ENCODE results near the gene BCL2. TPM values are rescaled to one million over a fixed set of nuclear protein-coding genes. Genes with fewer than 3 reads are reported as not detected.

The BCL2 gene
- total RNA-seq, 1 donor, result 4.2 TPM

DNA sequence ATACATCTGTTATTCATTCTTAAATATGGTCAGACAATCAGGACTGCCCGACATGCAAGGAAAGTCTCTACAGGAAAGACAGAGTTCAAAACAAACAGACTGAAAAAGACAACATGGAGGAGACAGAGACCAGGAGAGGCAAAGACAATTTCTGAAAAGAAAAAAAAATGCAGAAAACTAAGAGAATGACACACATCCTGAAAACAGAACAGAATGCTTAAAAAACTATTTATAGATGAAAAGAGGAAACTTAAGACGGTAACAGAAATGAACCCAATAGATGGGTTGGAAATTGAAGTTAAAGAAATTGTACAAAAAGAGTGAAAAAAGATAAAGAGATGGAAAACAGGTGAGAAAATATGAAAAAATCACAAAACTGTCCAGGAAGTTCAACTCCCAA is 95.7 kb downstream of the BCL2 start:
- H3K4me3 ChIP-seq (ENCODE audit: low read depth, low read length), result no peak overlapping the region
- DNase-seq (ENCODE audit: low read depth), result no peak
- TF ChIP-seq, protein P1, sequence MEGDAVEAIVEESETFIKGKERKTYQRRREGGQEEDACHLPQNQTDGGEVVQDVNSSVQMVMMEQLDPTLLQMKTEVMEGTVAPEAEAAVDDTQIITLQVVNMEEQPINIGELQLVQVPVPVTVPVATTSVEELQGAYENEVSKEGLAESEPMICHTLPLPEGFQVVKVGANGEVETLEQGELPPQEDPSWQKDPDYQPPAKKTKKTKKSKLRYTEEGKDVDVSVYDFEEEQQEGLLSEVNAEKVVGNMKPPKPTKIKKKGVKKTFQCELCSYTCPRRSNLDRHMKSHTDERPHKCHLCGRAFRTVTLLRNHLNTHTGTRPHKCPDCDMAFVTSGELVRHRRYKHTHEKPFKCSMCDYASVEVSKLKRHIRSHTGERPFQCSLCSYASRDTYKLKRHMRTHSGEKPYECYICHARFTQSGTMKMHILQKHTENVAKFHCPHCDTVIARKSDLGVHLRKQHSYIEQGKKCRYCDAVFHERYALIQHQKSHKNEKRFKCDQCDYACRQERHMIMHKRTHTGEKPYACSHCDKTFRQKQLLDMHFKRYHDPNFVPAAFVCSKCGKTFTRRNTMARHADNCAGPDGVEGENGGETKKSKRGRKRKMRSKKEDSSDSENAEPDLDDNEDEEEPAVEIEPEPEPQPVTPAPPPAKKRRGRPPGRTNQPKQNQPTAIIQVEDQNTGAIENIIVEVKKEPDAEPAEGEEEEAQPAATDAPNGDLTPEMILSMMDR (IDR thresholded peaks at IDR 0.05; ENCODE audit: insufficient read depth, low read length), result no peak

DNA sequence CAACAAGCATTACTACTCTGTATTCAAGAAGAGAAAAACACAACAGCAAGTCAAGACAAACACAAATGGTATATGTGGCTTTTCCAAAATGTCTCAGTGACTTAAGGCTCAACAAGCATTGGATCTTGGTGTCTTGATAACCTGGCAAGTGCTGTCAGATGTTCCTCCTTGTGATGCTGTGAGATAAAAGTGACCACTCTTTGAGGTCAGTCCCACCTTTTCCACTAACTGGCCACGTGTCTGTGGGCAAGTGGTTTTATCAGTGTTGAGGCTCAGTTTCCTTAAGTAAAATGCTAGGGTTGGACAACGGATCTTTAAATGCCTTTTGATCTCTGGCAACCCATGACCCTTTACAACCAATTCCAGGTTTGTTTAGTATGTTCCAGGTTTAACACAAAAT is 98.7 kb downstream of the BCL2 start:
- TF ChIP-seq, protein P1 (IDR thresholded peaks at IDR 0.05; ENCODE audit: insufficient read depth, low read length), result no peak
- no peak overlapping the region for H3K4me3 ChIP-seq (ENCODE audit: low read depth, low read length)

DNA sequence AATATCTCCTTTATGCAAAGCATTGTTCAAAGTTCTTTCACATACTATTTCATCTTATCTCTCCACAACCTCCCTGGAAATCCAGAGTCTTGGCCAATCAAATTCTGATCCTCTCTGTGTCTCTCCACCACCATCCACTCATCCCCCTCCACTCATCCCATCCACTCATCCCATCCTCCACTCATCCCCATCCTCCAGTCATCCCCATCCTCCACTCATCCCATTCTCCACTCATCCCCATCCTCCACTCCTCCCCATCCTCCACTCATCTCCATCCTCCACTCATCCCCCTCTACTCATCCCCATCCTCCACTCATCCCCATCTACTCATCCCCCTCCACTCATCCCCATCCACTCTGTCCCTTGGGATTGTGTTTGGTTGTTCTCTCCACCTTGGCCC is 101.1 kb downstream of the BCL2 start:
- TF ChIP-seq, protein P1 (IDR thresholded peaks at IDR 0.05; ENCODE audit: insufficient read depth, low read length), result no peak
- no peak for DNase-seq (ENCODE audit: low read depth)
- H3K4me3 ChIP-seq (ENCODE audit: low read depth, low read length), result no peak overlapping the region

More for the DNA sequence above, 98.7 kb downstream of the BCL2 start:
- no peak for DNase-seq (ENCODE audit: low read depth)

DNA sequence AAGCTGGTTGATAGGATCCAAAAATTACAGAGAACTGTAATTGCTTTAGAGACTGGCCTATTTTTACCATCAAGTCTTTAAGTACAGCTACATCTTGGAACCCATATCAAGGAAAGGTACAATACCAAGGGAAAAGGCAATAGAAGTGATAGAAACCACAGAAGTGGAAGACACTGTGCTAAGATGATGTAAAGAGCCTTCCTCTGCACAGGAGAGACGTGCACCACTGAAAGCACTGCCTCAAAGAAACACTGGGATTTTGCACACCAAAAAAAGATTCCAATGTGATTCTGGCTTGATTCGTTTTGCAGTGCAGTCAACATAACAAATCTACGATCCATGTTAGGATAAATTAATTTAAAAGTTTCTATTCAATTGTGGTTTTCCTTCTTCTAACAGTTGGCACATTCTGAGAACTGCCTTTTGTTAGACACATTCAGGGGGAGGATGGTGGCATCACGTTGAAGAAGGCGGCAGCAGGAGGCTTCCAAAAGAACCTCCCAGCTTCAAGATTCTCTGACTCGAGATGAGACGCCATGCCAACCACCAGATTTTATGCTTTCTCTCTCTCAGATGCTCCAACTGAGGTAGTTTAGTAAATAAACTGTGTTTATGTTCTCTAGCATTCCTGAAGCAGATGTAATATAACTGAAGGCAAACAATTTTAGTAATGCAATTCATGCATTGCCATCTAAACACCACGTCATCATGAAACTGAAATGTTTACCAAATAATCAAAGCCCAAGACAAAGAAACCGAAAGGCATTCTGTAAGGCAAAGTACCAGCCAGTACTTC is 102.9 kb downstream of the BCL2 start:
- DNase-seq (ENCODE audit: low read depth), result no peak
- H3K4me3 ChIP-seq (ENCODE audit: low read depth, low read length), result no peak overlapping the region
- TF ChIP-seq, protein P1 (IDR thresholded peaks at IDR 0.05; ENCODE audit: insufficient read depth, low read length), result no peak

DNA sequence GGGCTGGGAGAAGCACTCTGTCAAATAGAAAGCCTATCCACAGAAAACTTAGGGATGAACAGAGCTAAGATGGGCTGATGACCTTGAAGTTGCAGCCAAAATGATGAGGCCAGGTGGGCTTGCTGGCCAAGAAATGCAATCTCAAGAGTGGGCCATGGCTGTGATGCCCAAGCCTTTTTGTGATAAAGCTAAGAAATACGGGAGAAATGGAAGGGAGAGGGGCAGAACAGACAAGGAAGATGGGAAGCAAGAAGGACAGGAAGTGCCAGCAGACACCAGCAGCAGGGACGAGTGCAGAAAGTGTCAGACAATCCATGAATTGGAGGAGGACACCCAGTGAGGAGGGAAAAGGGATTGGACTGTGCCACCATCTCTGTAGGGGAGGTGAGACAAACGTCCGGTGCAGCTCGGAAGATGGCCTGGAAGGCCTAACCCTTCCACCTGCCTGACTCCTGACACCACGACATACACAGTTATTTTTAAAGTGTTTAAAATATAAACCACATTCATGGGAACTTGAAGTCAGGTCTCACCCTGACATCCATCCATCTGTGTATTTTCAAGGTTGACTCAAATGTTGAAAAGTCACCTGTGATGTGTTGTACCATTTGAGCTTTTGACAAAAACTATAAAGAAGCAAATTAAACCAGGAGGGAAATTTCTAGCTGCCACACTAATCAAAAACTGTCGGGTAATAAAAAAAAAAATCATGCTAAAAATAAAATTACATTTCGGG is 105.5 kb downstream of the BCL2 start:
- TF ChIP-seq, protein P1 (IDR thresholded peaks at IDR 0.05; ENCODE audit: insufficient read depth, low read length), result no peak
- no peak overlapping the region for H3K4me3 ChIP-seq (ENCODE audit: low read depth, low read length)
- DNase-seq (ENCODE audit: low read depth), result no peak

DNA sequence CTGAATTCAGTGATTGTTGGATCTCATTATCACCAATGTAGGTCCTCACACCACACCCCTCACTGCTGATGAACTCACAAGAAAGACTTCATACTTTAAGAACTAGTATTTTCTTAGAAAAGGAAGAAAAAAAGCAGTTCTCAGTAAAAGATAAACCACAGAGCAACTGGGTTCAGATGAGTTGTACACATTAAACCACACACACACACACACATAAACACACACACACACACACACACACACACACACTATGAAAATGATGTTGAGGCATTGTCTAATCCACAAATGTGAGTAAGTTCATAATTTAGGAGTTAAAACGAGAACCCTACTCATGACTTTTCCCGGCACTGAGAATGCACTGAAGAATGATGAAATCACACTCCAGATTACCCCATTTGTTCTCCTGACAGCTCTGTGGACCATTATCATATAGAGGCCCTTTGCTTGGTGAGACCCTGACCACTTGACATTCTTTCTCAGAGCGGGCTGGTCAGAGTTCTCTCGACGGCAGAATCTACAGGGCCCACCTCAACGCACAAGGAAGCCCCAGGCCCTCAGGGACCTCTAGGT is 106.2 kb downstream of the BCL2 start:
- H3K4me3 ChIP-seq (ENCODE audit: low read depth, low read length), result no peak overlapping the region
- TF ChIP-seq, protein P1 (IDR thresholded peaks at IDR 0.05; ENCODE audit: insufficient read depth, low read length), result no peak
- peak; percentile 31 for DNase-seq (ENCODE audit: low read depth)
